Measurements from ENCODE around the gene CCDC18.

- no peak for TF ChIP-seq POLR2AphosphoS5 (IDR thresholded peaks at IDR 0.05; ENCODE audit: low read depth, low read length)
- TF ChIP-seq POLR2A (IDR thresholded peaks at IDR 0.05; ENCODE audit: borderline replicate concordance, extremely low read depth, insufficient read depth, insufficient read length), result no peak
Observed at GRCh38 chr1:93200086-93200620, 19.6 kb downstream of the CCDC18 start.

All from HCT116 (cell line).